C4-2B (cell line): ENCODE measurements around the gene JPT2.

ENCODE experiments used
- H3K27ac ChIP-seq: fragments of 450-650 bp; 2 replicates; pipeline ENCODE4 v1.5.1; 2017
- CTCF ChIP-seq: fragments of 450-650 bp; conservative IDR thresholded peaks from 2 replicates; pipeline ENCODE4 v1.5.1; 2017; ENCODE audit warnings: mild to moderate bottlenecking
- ZFX ChIP-seq: fragments of 450-650 bp; IDR thresholded peaks from 2 replicates; pipeline ENCODE4 v1.6.1; 2017

JPT2 gene

DNA sequence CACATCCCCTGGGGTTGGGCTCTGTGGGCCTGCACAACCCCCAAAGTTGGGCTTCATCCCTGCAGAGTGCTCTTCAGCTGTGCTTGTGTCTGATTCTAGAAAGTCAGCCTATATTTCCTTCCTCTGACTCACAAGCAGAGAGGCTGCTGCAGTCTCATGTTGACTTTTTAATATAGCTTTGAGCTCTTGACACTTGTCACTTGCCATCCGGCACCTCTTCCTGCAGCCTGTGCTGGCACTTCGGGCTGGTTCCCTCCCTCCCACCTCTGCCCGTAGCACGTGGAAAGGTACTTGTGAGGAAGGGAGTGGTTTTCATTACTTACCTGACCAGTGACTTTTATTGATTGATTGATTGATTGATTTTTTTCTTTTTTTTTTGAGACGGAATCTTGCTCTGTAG is 19.0 kb upstream of the JPT2 start:
- TF ChIP-seq ZFX, result no peak
- TF ChIP-seq CTCF, result no peak
- H3K27ac ChIP-seq, result no peak overlapping the region

DNA sequence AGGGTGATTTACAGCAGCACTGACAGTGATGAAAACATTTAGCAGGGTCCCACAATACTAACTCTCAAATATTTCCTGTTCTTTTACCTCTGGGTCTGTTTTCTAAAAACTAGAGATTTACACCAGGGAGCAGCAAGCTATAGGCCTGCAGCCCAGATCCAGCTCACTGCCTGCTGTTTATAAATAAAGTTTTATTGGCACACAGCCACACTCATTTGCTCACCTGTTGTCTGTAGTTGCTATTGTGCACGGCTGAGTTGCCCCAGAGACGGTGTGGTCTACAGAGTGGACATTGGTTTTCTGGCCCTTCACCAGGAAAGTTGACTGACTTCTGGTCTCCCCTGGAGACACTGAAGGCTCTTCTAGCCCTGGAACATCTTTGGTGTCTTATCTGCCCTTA is 16.3 kb upstream of the JPT2 start:
- H3K27ac ChIP-seq, result no peak overlapping the region
- TF ChIP-seq CTCF, result no peak
- TF ChIP-seq ZFX, result no peak

GRCh38 chr16:1662543-1662942 is 15.5 kb upstream of the JPT2 start:
- TF ChIP-seq ZFX (no peak), CTCF (no peak)
- no peak overlapping the region for H3K27ac ChIP-seq

DNA sequence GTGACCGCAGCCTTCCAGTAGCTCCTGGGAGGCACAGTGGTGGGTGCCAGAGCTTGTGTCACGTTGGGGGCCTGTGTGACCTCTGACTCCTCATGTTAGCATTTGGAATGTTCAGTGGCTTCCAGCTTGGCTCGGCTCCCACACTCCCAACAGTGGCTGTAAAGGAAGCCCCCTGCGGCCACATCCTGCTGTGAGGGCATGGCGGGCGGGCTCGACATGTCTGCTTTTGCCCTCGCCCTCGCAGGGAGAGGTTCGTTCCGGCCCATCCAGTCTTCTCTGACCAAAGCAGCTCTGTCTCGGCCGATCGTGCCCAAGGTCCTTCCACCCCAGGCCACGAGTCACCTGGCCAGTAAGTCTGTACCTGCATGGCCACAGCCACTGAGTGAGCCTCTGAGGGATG is 12.2 kb upstream of the JPT2 start:
- TF ChIP-seq ZFX (no peak), CTCF (no peak)
- no peak overlapping the region for H3K27ac ChIP-seq

DNA sequence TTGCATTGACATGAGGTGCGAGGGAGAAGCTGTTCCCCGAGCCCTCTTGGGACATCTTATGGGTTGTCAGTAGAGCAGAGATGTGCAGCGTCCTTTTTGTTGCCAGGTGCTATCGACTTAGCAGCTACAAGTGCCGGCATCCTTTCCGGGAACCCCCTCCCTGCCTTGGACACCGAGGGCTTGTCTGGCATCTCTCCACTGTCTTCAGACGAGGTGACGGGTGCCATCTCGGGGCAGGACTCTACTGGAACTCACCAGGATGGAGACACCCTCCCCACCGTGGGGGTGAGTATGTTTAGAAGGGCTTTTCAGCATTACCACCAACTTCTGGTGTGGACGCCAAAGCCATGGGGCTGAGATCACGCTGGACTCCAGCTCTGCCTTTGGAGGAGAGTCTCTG is 11.8 kb upstream of the JPT2 start:
- TF ChIP-seq CTCF (no peak), ZFX (no peak)
- H3K27ac ChIP-seq, result no peak overlapping the region

- H3K27ac ChIP-seq, result no peak overlapping the region
- no peak for TF ChIP-seq ZFX
- no peak for TF ChIP-seq CTCF
Measured at GRCh38 chr16:1667271-1667670, 10.8 kb upstream of the JPT2 start.

GRCh38 chr16:1667916-1668315 is 10.2 kb upstream of the JPT2 start:
- H3K27ac ChIP-seq, result no peak overlapping the region
- no peak for TF ChIP-seq ZFX
- TF ChIP-seq CTCF, result no peak
